Measurements from ENCODE around the gene RDX.

RDX gene

DNA sequence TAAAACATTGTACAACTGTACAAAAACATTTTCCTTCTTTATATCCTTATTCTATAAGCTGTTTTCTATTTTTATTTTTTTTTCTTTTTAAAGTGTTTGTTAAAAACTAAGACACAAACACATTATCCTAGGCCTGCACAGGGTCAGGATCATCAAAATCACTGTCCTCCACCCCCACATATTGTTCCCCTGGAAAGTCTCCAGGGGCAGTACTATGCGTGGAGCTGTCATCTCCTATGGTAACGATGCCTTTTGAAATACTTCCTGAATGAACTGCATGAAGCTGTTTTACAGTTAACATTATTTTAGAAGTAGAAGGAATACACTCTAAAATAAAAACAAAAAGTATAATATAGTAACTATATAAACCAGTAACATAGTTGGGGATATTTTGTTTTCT is 136.0 kb downstream of the RDX start:
- Histone ChIP-seq H3K36me3 (ENCODE audit: control insufficient read depth in 2 of 2, insufficient read depth in 2 of 2, low read length in 2 of 2) (peaks cover 36 to 40% of the 10 kb centered on the region in 2 donors), H3K4me1 (ENCODE audit: control insufficient read depth in 2 of 2, insufficient read depth in 2 of 2, low read length in 2 of 2) (no peaks in the 10 kb centered on the region), H3K4me3 (ENCODE audit: low read length in 2 of 2) (no peak overlapping the region), H3K9me3 (ENCODE audit: control insufficient read depth in 2 of 2, low read length in 2 of 2) (no peaks in the 10 kb centered on the region), H3K27ac (ENCODE audit: low read depth in 2 of 2, low read length in 2 of 2) (no peak overlapping the region), H3K27me3 (ENCODE audit: control insufficient read depth in 2 of 2, insufficient read depth in 2 of 2, low read length in 2 of 2) (no peaks in the 10 kb centered on the region), H3K9ac (ENCODE audit: low read depth in 1 of 2, low read length in 2 of 2) (no peak overlapping the region)

DNA sequence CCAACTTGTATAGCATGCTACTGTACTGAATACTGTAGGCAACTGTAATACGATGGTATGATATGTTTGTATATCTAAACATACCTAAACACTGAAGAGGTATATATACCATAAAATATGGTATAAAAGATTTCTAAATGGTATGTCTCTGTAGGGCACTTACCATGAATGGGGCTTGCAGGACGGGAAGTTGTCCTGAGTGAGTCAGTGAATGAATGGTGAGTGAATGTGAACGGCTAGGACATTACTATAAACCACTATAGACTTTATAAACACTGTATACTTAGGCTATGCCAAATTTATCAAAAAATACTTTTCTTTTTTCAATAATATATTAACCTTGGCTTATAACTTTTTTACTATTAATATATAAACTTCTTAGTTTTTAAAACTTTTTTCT is 136.4 kb downstream of the RDX start:
- no peak overlapping the region for H3K4me3 ChIP-seq (ENCODE audit: low read length in 2 of 2)
- no peaks in the 10 kb centered on the region for H3K9me3 ChIP-seq (ENCODE audit: control insufficient read depth in 2 of 2, low read length in 2 of 2)
- no peak overlapping the region for H3K27ac ChIP-seq (ENCODE audit: low read depth in 2 of 2, low read length in 2 of 2)
- peaks cover 31 to 36% of the 10 kb centered on the region in 2 donors for H3K36me3 ChIP-seq (ENCODE audit: control insufficient read depth in 2 of 2, insufficient read depth in 2 of 2, low read length in 2 of 2)
- H3K9ac ChIP-seq (ENCODE audit: low read depth in 1 of 2, low read length in 2 of 2), result no peak overlapping the region
- H3K27me3 ChIP-seq (ENCODE audit: control insufficient read depth in 2 of 2, insufficient read depth in 2 of 2, low read length in 2 of 2), result no peaks in the 10 kb centered on the region
- H3K4me1 ChIP-seq (ENCODE audit: control insufficient read depth in 2 of 2, insufficient read depth in 2 of 2, low read length in 2 of 2), result no peaks in the 10 kb centered on the region

DNA sequence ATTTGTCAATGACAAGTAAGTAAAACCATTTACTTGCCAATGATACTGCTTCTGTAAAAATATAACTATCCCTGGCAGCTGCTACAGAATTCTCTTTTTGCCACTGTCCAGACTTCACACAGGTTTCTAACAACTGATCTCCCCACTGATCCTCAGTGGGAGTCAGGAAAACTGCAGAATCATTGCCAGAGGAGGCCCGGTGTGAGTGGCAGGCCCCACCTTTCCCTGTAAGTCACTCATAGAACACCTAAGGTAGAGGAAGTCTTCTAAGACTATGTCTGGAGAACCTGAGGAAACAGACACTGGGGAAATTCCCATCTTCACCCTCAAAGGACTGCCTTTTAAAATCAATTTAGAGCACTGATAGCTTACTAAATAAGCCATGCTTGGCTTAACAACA is 136.9 kb downstream of the RDX start:
- H3K4me1 ChIP-seq (ENCODE audit: control insufficient read depth in 2 of 2, insufficient read depth in 2 of 2, low read length in 2 of 2), result no peaks in the 10 kb centered on the region
- H3K27ac ChIP-seq (ENCODE audit: low read depth in 2 of 2, low read length in 2 of 2), result no peak overlapping the region

DNA sequence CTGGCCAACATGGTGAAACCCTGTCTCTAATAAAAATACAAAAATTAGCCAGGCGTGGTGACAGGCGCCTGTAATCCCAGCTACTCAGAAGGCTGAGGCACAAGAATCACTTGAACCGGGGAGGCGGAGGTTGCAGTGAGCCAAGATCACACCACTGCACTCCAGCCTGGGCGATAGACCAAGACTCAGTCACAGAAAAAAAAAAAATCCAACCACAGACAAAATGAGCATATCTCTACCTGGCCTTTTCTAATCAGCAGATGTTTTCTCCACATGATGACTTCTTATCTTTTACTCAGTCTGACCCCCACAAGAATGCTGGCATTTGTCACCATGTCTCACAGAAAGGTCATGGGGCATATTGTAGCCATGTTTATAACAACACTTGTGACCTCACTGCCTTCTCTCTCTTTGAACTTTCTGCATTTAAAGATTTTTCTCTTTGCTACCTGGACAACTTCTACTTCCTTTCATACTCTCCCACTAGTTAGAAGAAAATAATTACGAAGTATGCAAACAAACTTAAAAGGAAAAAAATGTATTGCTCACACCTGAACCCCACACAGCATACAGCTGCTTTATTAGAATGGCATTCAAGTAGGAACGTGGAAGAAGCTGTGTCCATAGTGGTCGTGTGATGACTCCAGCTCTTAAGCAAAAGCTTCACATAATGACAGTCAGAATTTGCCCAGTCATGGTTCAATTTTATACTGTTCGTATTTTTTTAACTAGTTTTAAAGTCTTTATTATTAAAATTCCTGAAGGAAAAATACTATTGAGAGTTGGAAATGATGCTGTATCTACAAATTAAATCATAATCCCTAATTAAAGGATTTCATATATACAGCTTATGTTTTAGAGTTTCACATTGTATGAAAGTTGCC is 137.9 kb downstream of the RDX start:
- no peaks in the 10 kb centered on the region for H3K27me3 ChIP-seq (ENCODE audit: control insufficient read depth in 2 of 2, insufficient read depth in 2 of 2, low read length in 2 of 2)
- H3K9ac ChIP-seq (ENCODE audit: low read depth in 1 of 2, low read length in 2 of 2), result no peak overlapping the region
- H3K36me3 ChIP-seq (ENCODE audit: control insufficient read depth in 2 of 2, insufficient read depth in 2 of 2, low read length in 2 of 2), result peaks cover 19 to 29% of the 10 kb centered on the region in 2 donors
- no peak overlapping the region for H3K4me3 ChIP-seq (ENCODE audit: low read length in 2 of 2)
- no peaks in the 10 kb centered on the region for H3K4me1 ChIP-seq (ENCODE audit: control insufficient read depth in 2 of 2, insufficient read depth in 2 of 2, low read length in 2 of 2)
- no peak overlapping the region for H3K27ac ChIP-seq (ENCODE audit: low read depth in 2 of 2, low read length in 2 of 2)
- no peaks in the 10 kb centered on the region for H3K9me3 ChIP-seq (ENCODE audit: control insufficient read depth in 2 of 2, low read length in 2 of 2)

More for the DNA sequence above, 136.9 kb downstream of the RDX start:
- H3K36me3 ChIP-seq (ENCODE audit: control insufficient read depth in 2 of 2, insufficient read depth in 2 of 2, low read length in 2 of 2), result peaks cover 26 to 31% of the 10 kb centered on the region in 2 donors
- no peak overlapping the region for H3K9ac ChIP-seq (ENCODE audit: low read depth in 1 of 2, low read length in 2 of 2)
- H3K9me3 ChIP-seq (ENCODE audit: control insufficient read depth in 2 of 2, low read length in 2 of 2), result no peaks in the 10 kb centered on the region
- no peaks in the 10 kb centered on the region for H3K27me3 ChIP-seq (ENCODE audit: control insufficient read depth in 2 of 2, insufficient read depth in 2 of 2, low read length in 2 of 2)
- H3K4me3 ChIP-seq (ENCODE audit: low read length in 2 of 2), result no peak overlapping the region

DNA sequence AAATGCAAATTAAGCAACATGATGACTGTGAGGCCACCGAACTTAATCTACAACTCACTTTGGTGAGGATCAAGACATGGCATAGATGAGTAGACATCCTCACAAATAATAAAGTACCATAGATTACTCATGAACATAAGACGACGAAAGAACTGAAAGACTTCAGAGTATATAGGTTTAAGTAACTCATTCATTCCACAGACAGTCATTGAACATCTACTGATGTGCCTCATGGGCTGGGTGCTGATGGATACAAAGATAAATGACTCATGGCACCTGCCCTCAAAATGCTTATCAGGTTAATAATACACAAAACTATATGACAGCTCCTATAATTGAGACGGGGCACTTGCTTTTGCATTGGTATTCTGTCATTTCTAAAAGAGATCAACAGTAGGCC is 139.9 kb downstream of the RDX start:
- no peaks in the 10 kb centered on the region for H3K27me3 ChIP-seq (ENCODE audit: control insufficient read depth in 2 of 2, insufficient read depth in 2 of 2, low read length in 2 of 2)
- H3K27ac ChIP-seq (ENCODE audit: low read depth in 2 of 2, low read length in 2 of 2), result no peak overlapping the region
- H3K9ac ChIP-seq (ENCODE audit: low read depth in 1 of 2, low read length in 2 of 2), result no peak overlapping the region
- no peaks in the 10 kb centered on the region for H3K9me3 ChIP-seq (ENCODE audit: control insufficient read depth in 2 of 2, low read length in 2 of 2)
- no peak overlapping the region for H3K4me3 ChIP-seq (ENCODE audit: low read length in 2 of 2)
- H3K36me3 ChIP-seq (ENCODE audit: control insufficient read depth in 2 of 2, insufficient read depth in 2 of 2, low read length in 2 of 2), result peaks cover 14 to 25% of the 10 kb centered on the region in 2 donors
- no peaks in the 10 kb centered on the region for H3K4me1 ChIP-seq (ENCODE audit: control insufficient read depth in 2 of 2, insufficient read depth in 2 of 2, low read length in 2 of 2)

DNA sequence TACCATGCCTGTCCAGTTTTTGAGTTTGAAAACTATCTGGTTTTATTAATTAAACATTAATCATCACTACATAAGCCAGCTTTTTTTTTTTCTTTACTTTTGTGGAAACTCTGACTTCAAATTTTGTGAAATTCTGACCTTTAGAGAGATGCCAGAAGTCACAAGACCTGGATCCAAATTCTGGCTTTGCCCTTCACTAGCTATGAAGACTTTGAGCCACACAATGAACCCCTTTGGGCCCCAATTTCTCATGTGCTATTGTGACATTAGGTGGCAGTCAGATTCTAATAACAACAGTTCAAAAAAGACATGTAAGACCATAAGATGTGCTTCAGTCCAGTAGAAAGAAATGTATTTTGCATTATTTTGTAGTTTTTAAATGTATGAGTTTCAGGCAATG is 142.9 kb downstream of the RDX start:
- Histone ChIP-seq H3K4me3 (ENCODE audit: low read length in 2 of 2) (no peak overlapping the region), H3K9me3 (ENCODE audit: control insufficient read depth in 2 of 2, low read length in 2 of 2) (no peaks in the 10 kb centered on the region), H3K9ac (ENCODE audit: low read depth in 1 of 2, low read length in 2 of 2) (no peak overlapping the region), H3K27ac (ENCODE audit: low read depth in 2 of 2, low read length in 2 of 2) (no peak overlapping the region), H3K4me1 (ENCODE audit: control insufficient read depth in 2 of 2, insufficient read depth in 2 of 2, low read length in 2 of 2) (no peaks in the 10 kb centered on the region), H3K36me3 (ENCODE audit: control insufficient read depth in 2 of 2, insufficient read depth in 2 of 2, low read length in 2 of 2) (peaks cover 0 to 15% of the 10 kb centered on the region in 2 donors), H3K27me3 (ENCODE audit: control insufficient read depth in 2 of 2, insufficient read depth in 2 of 2, low read length in 2 of 2) (no peaks in the 10 kb centered on the region)

DNA sequence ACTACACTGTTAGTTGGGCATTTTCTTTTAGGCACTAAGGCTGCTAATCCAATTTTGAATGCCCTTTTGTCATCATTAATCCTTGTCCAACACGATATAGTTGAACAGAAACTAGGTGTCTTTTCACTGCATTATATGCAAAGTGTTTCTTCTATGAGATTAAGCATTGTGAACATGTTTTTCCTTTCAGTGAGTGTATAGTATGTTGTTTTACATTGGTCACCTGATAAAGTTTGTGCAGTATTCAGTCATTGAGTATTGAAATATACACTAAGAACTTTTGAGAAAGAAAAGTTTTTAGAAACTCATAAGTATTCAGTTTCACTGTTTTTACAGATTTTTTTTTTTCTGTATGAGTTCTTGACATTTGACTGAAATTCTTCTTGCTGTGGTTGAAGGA is 144.2 kb downstream of the RDX start:
- Histone ChIP-seq H3K36me3 (ENCODE audit: control insufficient read depth in 2 of 2, insufficient read depth in 2 of 2, low read length in 2 of 2) (peaks cover 0 to 9% of the 10 kb centered on the region in 2 donors), H3K4me3 (ENCODE audit: low read length in 2 of 2) (no peak overlapping the region), H3K27ac (ENCODE audit: low read depth in 2 of 2, low read length in 2 of 2) (no peak overlapping the region), H3K9ac (ENCODE audit: low read depth in 1 of 2, low read length in 2 of 2) (no peak overlapping the region), H3K27me3 (ENCODE audit: control insufficient read depth in 2 of 2, insufficient read depth in 2 of 2, low read length in 2 of 2) (no peaks in the 10 kb centered on the region), H3K9me3 (ENCODE audit: control insufficient read depth in 2 of 2, low read length in 2 of 2) (no peaks in the 10 kb centered on the region), H3K4me1 (ENCODE audit: control insufficient read depth in 2 of 2, insufficient read depth in 2 of 2, low read length in 2 of 2) (no peaks in the 10 kb centered on the region)

DNA sequence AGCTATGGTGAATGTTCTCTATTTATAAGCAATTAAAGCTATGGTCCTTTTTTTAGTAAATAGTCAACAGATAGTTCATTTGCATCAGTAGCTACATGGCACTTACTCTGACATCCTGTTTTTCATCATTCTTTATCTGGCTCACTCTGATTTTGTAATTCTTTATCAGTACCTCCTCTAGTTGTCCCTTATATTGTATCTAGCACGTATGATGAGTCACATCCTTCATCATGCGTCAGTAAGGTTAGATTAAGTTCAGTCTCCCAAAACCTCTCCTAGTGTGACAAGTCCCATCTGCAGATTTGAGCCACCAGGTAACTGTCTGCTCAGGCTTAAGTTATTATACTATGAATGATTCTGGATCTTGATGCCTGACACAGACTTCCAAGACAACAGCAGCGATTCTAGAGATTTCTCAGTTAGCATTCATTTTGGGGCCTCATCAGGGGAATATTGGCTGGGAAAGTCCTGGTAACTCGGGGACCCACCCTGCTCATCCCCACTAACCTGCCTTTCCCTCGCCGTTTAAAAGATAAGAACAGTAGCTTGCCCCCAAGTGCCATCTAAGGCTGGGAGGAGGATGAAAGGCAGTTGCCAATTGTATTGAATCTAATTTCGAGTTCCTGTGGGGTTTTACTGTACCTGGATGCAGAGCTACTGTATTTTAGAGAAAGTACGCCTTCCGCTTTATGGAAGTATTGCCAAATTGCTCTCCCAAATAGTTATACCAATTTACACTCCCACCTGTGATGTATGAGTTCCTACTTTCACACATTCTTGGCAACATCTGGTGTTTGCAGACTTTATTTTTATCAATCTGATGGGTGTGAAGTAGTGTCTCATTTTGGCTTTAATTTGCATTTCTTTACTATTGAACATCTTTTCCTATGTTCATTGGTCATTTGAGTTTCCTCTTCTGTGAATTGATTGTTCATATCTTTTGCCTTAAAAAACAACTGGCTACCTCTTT is 147.4 kb downstream of the RDX start:
- Histone ChIP-seq H3K9ac (ENCODE audit: low read depth in 1 of 2, low read length in 2 of 2) (no peak overlapping the region), H3K27me3 (ENCODE audit: control insufficient read depth in 2 of 2, insufficient read depth in 2 of 2, low read length in 2 of 2) (no peaks in the 10 kb centered on the region), H3K27ac (ENCODE audit: low read depth in 2 of 2, low read length in 2 of 2) (no peak overlapping the region), H3K4me3 (ENCODE audit: low read length in 2 of 2) (no peak overlapping the region), H3K4me1 (ENCODE audit: control insufficient read depth in 2 of 2, insufficient read depth in 2 of 2, low read length in 2 of 2) (no peaks in the 10 kb centered on the region), H3K9me3 (ENCODE audit: control insufficient read depth in 2 of 2, low read length in 2 of 2) (no peaks in the 10 kb centered on the region), H3K36me3 (ENCODE audit: control insufficient read depth in 2 of 2, insufficient read depth in 2 of 2, low read length in 2 of 2) (peaks cover 0 to 4% of the 10 kb centered on the region in 2 donors)

DNA sequence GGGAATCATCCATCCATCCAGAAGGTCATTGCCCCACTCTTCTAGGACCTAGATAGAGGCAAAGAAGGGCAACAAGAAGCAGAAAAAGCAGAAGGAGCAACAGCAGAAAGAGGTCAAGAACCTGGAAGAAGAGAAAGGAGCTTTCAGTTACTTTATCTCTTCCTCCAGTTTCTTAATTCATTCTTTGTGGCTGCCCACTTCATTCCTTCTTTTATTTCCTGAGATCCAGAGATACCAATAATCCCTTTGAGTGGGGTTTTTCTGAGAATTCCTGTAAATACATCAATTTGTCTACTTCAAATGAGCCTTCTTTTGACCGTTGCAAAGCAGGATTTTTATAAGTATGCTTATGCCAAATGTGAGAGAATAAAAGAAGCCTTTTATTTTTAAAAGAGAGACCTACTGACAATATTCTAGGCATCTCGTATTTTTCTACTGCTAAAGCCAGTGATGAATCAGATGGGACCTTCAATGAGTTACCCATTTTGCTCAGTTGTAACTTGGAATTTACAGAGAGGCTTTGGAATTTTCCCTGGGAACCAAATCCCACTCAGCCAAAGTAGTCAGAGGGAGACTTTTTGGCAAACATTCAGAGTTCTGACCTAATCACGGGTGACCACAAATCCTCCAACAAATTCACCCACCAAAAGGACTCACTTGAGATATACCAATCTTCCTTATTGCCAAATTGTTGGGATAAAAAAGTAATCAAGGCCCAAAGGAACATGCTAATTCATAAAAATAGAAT is 148.3 kb downstream of the RDX start:
- Histone ChIP-seq H3K27me3 (ENCODE audit: control insufficient read depth in 2 of 2, insufficient read depth in 2 of 2, low read length in 2 of 2) (no peaks in the 10 kb centered on the region), H3K36me3 (ENCODE audit: control insufficient read depth in 2 of 2, insufficient read depth in 2 of 2, low read length in 2 of 2) (no peaks in the 10 kb centered on the region), H3K9ac (ENCODE audit: low read depth in 1 of 2, low read length in 2 of 2) (no peak overlapping the region), H3K4me3 (ENCODE audit: low read length in 2 of 2) (no peak overlapping the region), H3K27ac (ENCODE audit: low read depth in 2 of 2, low read length in 2 of 2) (no peak overlapping the region), H3K9me3 (ENCODE audit: control insufficient read depth in 2 of 2, low read length in 2 of 2) (no peaks in the 10 kb centered on the region), H3K4me1 (ENCODE audit: control insufficient read depth in 2 of 2, insufficient read depth in 2 of 2, low read length in 2 of 2) (no peaks in the 10 kb centered on the region)

Measured in mucosa of rectum (tissue), 2 donors.